Measurements from ENCODE around the gene NFE2L3.

The NFE2L3 gene

DNA sequence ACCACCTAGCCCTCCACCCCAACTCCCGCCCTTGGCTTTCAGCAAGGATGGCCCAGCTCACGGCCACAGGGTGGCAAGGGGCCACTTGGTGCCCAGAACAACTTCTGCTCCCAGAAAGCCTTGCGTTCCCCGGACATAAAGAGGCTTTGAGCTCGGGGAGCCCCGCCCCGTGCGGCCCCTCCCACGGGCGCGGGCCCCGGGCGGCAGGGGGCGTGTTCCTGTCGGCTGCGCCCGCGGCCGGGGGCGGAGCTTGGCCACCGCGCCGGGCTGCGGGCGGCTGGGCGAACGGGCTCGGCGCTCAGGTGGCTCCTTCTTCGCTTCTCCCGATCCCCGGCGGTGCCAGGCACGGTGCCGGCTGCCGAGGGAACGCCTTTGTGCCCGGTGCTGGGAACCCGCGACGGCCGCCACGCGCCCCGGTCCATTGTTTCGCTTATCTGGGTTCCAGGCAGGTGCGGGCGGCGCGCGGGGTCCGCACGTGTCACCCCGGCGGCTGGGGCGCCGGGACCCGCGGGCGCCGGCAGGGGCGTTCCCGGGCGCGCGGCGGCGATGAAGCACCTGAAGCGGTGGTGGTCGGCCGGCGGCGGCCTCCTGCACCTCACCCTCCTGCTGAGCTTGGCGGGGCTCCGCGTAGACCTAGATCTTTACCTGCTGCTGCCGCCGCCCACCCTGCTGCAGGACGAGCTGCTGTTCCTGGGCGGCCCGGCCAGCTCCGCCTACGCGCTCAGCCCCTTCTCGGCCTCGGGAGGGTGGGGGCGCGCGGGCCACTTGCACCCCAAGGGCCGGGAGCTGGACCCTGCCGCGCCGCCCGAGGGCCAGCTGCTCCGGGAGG, at the start of gene NFE2L3:
NFE2L3 (plus strand) TSS at position 246 of the 829 bp plus-strand sequence; CDS start at position 547, 301 bp downstream.
- peak; percentile 77 for DNase-seq (ENCODE audit: low read depth)
- H3K4me3 ChIP-seq (ENCODE audit: low read depth, low read length): peak within 1 kb of the TSS; percentile 73
- no peak for TF ChIP-seq CTCF (conservative IDR thresholded peaks at IDR 0.05; ENCODE audit: low read depth, low read length)

DNA sequence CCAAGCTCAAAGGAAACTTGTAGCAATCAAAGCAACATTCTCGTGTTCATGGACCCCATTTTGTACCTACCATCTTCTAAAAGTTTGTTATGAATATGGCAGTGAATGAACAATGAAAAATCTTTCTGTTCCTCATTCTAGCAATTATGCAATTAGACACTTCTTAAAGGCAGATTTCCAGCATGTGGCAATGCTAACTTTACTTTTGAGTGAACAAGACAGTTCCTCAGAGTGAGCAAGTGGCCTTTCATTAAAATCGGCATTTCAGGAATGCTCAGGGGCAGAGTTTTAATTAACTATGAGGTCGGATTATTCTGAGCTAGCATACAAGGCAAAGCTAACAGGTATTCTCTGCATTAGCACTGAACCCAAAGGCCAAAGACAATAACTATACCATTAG, 48.4 kb upstream of the NFE2L3 start:
- no peak for TF ChIP-seq CTCF (conservative IDR thresholded peaks at IDR 0.05; ENCODE audit: low read depth, low read length)
- no peak for DNase-seq (ENCODE audit: low read depth)
- H3K4me3 ChIP-seq (ENCODE audit: low read depth, low read length): no peak overlapping the region

- no peak for DNase-seq (ENCODE audit: low read depth)
- H3K4me3 ChIP-seq (ENCODE audit: low read depth, low read length): no peak overlapping the region
- TF ChIP-seq CTCF (conservative IDR thresholded peaks at IDR 0.05; ENCODE audit: low read depth, low read length): no peak
Measured at GRCh38 chr7:26105236-26105635, 46.8 kb upstream of the NFE2L3 start.

- DNase-seq (ENCODE audit: low read depth): no peak
Measured at GRCh38 chr7:26105931-26106330, 46.1 kb upstream of the NFE2L3 start.

DNA sequence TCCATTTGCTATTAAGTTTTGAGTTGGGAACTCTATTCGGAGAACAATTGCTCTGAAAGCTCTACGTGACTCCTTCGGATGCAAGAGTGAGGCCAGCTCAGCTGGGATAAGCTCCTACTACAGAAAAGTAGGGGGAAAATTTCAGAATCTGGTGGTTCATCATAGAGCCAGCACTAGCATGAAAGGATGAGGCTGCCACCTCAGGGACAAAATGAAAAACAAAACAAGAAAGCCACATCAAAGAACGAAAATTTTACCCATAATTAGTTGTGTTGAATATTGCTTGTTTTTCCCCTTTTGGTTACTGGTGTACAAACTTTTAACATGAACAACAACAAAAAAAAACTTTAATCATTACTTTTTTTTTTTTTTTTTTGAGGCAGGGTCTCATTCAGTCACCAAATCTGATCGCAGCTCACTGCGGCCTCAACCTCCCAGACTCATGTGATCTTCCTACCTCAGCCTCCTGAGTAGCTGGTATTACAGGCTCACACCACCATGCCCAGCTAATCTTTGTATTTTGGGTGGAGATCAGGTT, 39.7 kb upstream of the NFE2L3 start:
- TF ChIP-seq CTCF (conservative IDR thresholded peaks at IDR 0.05; ENCODE audit: low read depth, low read length): no peak
- H3K4me3 ChIP-seq (ENCODE audit: low read depth, low read length): no peak overlapping the region
- no peak for DNase-seq (ENCODE audit: low read depth)

More at GRCh38 chr7:26105931-26106330, 46.1 kb upstream of the NFE2L3 start:
- H3K4me3 ChIP-seq (ENCODE audit: low read depth, low read length): no peak overlapping the region
- no peak for TF ChIP-seq CTCF (conservative IDR thresholded peaks at IDR 0.05; ENCODE audit: low read depth, low read length)

GRCh38 chr7:26115650-26116049, 36.3 kb upstream of the NFE2L3 start:
- no peak for TF ChIP-seq CTCF (conservative IDR thresholded peaks at IDR 0.05; ENCODE audit: low read depth, low read length)
- DNase-seq (ENCODE audit: low read depth): no peak
- no peak overlapping the region for H3K4me3 ChIP-seq (ENCODE audit: low read depth, low read length)

Measured in choroid plexus epithelial cell (primary cell).